DMS53 treated with DMSO at 0.1 percent for 48 hours (cell line): ENCODE measurements around the gene TEX11.
"Not testable (repeated sequence)": the region's sequence is repeated elsewhere in the genome, so short reads cannot be mapped to it uniquely, and the experiment has no call there.

Experiments
- DNase-seq: peaks from one replicate; lab custom pipeline; 2025; ENCODE audit not compliant: unreplicated experiment; lab: John Stamatoyannopoulos, UW

TEX11 gene

DNA sequence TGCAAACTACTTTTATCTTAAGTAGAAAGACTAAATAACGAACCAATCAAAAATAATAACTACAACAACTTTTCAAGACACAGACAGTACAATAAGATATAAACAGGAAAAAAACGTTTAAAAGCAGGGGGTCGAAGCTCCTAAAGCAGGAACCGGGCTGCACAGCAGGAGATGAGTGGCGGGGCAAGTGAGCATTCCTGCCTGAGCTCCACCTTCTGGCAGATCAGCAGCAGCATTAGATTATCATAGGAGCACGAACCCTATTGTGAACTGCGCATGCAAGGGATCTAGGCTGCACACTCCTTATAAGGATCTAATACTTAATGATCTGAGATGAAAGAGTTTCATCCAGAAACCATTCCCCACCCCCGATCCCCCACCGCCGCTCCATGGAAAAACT lies 146.2 kb downstream of the TEX11 start:
- no peak for DNase-seq

DNA sequence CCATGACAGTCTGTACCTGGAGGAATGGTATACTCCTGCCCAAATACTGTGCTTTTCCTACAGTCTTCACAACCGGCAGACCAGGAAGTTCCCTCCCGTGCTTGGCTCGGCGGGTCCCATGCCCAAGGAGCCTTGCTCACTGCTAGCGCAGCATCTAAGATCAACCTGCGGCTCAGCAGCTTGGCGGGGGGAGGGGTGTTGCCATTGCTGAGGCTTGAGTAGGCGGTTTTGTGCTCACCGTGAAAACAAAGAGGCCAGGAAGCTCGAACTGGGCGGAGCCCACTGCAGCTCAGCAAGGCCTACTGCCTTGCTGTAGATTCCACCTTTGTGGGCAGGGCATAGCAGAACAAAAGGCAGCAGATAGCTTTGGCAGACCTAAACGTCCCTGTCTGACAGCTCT lies 152.7 kb downstream of the TEX11 start:
- peak; percentile 0 for DNase-seq

DNA sequence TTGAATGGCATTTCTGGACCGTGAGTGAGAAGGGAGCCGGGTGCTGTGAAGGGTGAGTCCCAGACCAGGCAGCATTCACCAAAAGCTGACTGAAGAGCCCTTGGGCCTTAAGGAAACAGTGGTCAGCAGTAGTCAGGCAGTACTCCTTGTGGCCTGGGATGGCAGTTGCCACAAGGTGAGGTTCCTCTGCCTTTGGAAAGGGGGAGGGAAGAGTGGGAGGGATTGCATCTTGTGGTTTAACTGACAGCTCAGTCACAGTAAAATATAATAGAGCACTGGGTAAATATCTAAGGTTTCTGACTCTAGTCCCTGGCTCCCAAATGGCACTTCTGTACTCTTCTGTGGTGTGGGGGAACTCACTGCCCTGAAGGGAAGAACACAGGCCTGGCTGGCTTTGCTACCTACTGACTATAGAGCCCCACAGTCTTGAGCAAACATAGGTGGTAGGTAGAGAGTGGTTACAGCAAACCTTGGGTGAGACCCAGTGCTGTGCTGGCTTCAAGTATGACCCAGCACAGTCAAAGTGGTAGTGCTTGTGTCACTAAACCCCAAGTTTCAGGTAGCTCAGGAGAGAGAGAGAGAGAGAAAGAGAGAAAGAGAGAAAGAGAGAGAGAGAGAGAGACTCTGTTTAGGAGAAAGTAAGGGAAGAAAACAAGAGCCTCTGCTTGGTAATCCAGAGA lies 154.2 kb downstream of the TEX11 start:
- no peak for DNase-seq

DNA sequence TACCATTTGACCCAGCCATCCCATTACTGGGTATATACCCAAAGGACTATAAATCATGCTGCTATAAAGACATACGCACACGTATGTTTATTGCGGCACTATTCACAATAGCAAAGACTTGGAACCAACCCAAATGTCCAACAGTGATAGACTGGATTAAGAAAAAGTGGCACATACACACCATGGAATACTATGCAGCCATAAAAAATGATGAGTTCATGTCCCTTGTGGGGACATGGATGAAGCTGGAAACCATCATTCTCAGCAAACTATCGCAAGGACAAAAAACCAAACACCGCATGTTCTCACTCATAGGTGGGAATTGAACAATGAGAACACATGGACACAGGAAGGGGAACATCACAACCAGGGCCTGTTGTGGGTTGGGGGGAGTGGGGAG lies 174.7 kb downstream of the TEX11 start:
- DNase-seq: not testable (repeated sequence)

DNA sequence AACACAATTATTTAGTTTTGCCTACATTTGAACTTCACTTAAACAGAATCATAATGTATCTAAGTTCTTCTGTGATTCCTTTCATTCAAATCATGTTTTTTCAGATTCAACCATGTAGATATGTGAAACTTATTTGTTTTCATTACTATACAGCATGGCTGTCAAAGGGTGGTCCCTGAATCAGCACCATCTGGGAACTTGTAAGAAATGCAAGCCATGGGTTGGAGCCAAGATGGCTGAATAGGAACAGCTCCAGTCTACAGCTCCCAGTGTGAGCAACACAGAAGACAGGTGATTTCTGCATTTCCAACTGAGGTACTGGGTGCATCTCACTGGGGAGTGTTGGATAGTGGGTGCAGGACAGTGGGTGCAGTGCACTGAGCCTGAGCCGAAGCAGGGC lies 180.6 kb downstream of the TEX11 start:
- not testable (repeated sequence) for DNase-seq

DNA sequence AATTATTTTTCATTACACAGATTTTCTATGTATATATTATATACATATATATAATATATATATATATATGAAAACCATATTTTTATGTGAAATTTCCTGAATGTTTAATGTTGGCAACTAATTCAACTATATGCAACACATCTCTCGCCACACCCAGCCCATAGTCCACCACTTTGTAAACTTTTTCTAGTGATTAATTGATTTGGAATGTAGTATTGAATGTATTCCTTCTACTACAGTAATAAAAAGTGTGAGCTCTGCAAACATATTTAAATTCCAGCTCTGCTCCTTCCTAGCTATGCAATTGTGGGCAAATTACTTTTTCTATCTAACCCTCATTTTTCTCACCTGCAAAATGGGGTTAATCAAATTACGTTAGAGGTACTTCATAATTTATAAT lies 187.8 kb downstream of the TEX11 start:
- no peak for DNase-seq

DNA sequence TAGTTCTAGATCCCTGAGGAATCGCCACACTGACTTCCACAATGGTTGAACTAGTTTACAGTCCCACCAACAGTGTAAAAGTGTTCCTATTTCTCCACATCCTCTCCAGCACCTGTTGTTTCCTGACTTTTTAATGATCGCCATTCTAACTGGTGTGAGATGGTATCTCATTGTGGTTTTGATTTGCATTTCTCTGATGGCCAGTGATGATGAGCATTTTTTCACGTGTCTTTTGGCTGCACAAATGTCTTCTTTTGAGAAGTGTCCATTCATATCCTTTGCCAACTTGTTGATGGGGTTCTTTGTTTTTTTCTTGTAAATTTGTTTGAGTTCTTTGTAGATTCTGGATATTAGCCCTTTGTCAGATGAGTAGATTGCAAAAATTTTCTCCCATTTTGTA lies 197.2 kb downstream of the TEX11 start:
- DNase-seq: not testable (repeated sequence)

DNA sequence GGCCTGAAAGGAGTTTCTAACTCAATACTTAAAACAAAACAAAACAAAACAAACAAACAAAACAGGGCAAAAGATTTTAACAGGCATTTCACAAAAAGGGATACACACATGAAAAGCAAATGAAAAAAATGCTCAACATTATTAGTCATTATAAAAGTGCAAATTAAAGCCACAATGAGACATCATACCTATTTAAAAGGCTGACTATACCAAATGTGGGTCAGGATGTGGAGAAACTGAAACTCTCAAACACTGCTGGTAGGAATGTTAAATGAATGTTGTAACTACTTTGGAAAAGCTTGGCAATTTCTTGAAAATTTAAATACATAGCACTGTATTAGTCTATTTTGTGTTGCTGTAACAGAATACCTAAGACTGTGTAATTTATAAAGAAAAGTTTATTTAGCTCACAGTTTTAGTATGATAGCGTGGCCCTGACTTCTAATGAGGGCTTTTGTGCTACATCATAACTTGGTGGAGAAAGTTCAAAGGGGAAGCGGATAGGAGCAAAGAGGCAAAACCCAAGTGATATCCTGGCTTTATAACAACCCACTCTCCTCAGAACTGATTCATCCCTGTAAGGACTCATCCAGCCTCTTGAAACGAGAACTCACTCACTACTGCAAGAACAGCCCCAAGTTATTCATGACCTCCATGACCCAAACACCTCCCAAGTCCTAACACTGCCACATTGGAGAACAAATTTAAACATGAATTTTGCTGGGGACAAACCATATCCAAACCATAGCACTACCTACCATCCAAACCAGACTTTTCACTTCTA lies 214.0 kb downstream of the TEX11 start:
- DNase-seq: no peak

DNA sequence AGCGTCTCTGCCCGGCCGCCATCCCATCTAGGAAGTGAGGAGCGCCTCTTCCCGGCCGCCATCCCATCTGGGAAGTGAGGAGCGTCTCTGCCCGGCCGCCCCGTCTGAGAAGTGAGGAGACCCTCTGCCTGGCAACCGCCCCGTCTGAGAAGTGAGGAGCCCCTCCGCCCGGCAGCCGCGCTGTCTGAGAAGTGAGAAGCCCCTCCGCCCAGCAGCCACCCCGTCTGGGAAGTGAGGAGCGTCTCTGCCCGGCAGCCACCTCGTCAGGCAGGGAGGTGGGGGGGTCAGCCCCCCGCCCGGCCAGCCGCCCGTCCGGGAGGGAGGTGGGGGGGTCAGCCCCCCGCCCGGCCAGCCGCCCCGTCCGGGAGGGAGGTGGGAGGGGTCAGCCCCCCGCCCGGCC lies 229.1 kb downstream of the TEX11 start:
- DNase-seq: not testable (repeated sequence)

DNA sequence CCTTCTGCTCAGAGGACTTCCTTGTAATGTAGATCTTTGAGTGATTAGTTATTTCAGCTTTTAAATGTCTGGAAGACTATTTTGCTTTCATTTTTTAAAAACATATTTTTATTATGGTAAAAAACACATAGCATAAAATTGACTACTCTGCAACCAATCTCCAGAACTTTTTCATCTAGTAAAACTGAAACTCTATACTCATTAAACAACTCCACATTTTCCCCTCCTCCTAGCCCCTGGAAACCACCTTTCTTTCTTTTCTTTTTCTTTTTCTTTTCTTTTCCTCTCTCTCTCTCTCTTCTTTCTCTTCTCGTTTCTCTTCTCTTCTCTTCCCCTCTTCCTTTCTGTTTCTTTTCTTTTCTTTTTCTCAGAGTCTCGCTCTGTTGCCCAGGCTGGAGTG lies 233.2 kb downstream of the TEX11 start:
- DNase-seq: no peak

DNA sequence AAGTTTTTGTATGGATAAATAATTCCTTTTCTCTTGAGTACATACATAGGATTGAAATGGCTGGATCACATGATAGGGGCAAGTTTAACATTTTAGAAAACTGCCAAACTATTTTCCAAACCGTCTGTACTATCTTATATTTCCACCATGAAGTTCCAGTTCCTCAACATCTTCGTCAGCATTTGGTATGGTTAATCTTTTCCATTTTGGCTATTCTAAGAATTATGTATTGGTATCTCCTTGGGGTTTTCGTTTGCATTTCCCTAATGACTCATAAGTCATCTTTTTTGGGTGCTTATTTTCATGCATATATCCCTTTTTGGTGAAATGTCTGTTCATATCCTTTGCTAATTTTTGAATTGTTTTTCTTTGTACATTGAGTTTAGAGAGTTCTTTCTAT lies 236.2 kb downstream of the TEX11 start:
- no peak for DNase-seq

DNA sequence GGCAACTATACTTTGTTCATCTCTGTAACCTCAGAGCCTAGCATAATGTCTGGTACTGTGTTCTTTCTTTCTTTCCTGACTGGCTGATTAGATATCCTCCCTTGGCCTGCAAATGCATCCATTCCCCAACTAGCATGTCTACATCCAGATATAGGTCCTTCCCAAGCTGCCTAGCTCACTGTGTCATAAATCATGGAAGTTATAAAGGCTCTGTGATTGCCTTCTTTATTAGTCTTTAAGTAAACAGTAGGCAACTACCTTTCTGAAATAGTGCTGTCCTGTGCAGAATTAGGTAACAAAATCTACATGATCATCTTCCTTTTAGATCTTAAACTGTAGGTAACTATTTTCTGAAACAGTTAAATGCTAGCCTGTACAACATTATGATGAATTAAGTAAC lies 239.4 kb downstream of the TEX11 start:
- no peak for DNase-seq

DNA sequence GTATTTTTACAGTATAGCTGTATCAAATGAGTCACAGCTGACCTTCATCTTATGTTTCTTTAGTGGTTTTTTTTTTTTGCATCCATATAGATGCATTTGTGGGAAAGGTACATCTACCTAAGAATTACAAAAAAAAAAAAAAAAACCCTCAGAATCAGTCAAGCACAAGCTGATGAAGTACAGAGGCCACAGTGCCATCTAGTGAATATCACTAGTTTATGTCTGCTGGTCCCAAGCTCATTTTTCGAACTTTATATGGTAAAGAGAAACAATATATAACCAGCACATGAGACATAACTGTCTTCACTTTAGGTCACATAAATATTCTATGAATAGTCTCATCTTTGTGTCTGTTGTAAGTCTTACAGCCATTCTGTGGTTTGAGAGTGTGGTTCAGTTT lies 243.8 kb downstream of the TEX11 start:
- peak; percentile 48 for DNase-seq

DNA sequence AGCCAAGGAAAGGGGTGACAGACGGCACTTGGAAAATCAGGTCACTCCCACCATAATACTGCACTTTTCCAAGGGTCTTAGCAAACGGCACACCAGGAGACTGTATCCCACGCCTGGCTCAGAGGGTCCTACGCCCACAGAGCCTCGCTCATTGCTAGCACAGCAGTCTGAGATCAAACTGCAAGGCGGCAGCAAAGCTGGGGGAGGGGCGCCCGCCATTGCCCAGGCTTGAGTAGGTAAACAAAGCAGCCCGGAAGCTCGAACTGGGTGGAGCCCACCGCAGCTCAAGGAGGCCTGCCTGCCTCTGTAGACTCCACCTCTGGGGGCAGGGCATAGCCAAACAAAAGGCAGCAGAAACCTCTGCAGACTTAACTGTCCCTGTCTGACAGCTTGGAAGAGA lies 247.4 kb downstream of the TEX11 start:
- DNase-seq: not testable (repeated sequence)

DNA sequence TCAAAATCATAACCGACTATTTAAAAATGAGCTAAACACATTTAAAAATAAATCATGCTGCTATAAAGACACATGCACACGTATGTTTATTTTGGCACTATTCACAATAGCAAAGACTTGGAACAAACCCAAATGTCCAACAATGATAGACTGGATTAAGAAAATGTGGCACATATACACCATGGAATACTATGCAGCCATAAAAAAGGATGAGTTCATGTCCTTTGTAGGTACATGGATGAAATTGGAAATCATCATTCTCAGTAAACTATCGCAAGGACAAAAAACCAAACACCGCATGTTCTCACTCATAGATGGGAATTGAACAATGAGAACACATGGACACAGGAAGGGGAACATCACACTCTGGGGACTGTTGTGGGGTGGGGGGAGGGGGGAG lies 251.0 kb downstream of the TEX11 start:
- not testable (repeated sequence) for DNase-seq

DNA sequence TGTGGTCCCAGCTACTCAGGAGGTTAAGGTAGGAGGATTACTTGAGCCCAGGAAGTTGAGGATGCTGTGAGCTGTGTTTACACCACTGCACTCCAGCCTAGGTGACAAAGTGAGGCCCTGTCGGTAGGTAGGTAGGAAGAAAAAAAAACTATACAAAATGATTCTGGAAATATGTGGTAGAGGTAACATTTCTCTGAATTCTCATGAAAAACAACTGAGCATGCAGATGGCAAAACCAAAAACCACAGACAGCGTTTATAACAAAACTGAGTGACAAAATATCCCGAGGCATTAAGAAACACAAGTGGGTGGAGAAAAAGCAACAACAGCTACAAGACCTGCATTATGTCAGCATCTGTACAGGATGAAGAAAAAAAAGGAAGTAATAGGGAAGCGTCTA lies 252.2 kb downstream of the TEX11 start:
- DNase-seq: no peak

DNA sequence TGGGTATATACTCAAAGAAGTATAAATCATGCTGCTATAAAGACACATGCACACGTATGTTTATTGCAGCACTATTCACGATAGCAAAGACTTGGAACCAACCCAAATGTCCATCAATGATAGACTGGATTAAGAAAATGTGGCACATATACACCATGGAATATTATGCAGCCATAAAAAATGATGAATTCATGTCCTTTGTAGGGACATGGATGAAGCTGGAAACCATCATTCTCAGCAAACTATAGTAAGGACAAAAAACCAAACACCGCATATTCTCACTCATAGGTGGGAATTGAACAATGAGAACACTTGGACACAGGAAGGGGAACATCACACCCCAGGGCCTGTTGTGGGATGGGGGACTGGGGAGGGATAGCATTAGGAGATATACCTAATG lies 260.6 kb downstream of the TEX11 start:
- not testable (repeated sequence) for DNase-seq

DNA sequence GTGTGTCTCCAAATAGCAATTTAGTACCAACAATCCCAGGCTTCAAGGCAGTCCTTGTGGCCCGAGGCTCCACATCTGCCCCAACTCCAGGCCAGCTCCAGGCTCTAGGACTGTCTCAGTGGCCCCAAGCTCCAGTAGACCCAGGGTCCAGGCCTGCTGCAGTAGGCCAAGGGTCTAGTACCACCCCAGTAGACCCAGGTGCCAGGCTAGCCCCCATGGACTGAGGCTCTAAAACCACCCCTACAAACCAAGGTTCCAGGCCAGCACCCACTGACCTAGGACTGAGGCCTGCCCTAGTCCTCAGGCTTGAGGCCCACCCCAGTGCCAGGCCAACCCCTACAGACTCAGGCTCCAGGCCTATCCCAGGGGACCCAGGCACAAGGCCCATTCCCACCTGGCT lies 272.3 kb downstream of the TEX11 start:
- DNase-seq: no peak

DNA sequence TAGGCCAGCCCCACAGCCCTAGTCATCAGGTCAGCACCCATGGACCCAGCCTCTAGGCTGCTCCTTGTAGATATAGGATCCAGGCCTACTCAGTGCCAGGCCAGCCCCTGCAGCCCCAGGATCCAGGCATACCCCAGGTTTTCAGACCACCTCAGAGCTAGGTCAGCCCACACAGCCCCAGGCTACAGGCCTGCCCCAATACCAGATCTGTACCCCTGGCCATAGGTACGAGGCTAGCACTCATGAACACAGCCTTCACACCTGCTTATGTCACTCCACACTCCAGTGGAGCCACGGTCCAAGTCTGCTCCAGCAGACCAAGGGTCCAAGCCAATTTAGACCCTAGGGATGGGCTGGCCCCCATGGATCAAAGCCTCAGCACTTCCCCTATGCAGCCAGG lies 272.8 kb downstream of the TEX11 start:
- no peak for DNase-seq

DNA sequence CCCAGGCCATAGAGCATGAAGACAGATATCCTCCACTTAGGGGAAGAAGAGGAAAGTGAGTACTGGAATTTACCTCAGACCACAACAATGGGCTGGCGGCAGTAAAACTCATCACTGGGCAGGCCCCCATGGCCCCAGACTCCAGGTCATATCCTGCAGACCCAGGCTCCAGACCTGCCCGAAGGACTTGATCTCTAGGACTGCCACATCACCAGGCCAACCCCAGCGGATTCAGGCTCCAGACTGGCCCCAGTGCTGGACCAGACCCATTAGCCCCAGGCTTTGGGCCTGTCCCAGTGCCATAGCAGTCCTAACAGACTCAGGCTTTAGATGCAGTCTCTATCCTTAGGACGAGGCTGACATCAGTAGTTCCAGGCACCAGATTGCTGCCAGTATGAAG lies 273.3 kb downstream of the TEX11 start:
- DNase-seq: no peak

DNA sequence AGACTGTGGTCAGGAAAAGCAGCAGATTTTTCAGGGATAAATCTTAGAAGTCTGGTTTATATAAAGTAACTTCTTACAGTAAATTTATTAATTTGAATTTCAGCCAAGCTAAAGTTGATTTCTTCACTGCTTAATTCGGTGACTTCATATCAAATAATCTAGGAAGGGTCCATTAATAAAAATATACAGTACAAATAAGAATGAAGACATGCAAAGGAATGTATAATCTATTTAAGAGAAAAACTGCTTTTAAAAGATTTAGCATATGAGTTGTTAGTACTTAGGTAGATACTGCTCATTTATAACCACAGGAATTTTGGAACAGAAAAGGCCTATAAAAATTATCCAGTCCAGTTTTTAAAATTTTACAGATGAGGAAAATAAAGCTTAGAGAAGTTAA lies 286.8 kb downstream of the TEX11 start:
- no peak for DNase-seq

DNA sequence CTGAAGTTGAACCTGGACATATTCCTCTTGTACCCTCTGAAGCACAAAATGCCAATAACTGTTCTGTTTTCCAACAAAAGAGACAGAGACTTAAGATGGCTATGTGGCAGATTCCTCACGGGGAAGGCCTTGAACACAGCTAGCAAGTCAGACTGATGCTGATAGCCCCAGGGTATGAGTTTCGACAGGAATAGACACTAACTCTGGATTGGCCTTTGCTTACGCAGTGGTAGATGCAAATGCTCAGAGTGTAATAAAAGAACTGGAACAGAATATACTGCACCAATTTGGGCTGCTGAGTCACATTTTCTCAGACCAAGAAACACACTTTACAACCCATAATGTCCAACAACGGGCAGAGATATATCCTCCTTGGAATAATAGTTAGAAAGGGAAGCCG lies 290.0 kb downstream of the TEX11 start:
- DNase-seq: no peak

DNA sequence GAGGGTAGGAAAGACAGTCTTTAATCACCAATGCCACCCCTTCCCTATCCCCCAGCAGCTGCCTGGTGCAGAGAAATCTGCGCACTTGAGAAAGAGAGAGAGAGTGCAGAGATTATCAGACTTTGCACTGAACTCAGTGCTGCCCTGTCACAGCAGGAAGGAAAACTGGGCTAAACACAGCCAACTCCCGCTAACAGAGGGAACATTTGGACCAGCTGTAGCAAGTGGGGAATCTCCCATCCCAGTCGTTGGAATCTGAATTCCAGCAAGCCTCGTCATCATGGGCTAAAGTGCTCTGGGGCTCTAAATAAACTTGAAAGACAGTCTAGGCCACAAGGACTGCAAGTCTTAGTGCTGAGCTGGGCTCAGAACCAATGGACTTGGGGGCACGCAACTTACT lies 295.2 kb downstream of the TEX11 start:
- no peak for DNase-seq
